Stimulated activated CD8-positive, alpha-beta memory T cell treated with anti-CD3 and anti-CD28 coated beads, Interleukin-2, amount 100 ng/mL, for 48 hours (primary cell): ENCODE measurements around the gene PIM3.
"Not testable (repeated sequence)": the region's sequence is repeated elsewhere in the genome, so short reads cannot be mapped to it uniquely, and the experiment has no call there.

ENCODE experiments used
- DNase-seq, 2 donors: peaks; one replicate each; pipeline ENCODE4 v3.0.0-alpha.2; 2020; ENCODE audit warnings: low read depth in 2 of 2

PIM3 gene

DNA sequence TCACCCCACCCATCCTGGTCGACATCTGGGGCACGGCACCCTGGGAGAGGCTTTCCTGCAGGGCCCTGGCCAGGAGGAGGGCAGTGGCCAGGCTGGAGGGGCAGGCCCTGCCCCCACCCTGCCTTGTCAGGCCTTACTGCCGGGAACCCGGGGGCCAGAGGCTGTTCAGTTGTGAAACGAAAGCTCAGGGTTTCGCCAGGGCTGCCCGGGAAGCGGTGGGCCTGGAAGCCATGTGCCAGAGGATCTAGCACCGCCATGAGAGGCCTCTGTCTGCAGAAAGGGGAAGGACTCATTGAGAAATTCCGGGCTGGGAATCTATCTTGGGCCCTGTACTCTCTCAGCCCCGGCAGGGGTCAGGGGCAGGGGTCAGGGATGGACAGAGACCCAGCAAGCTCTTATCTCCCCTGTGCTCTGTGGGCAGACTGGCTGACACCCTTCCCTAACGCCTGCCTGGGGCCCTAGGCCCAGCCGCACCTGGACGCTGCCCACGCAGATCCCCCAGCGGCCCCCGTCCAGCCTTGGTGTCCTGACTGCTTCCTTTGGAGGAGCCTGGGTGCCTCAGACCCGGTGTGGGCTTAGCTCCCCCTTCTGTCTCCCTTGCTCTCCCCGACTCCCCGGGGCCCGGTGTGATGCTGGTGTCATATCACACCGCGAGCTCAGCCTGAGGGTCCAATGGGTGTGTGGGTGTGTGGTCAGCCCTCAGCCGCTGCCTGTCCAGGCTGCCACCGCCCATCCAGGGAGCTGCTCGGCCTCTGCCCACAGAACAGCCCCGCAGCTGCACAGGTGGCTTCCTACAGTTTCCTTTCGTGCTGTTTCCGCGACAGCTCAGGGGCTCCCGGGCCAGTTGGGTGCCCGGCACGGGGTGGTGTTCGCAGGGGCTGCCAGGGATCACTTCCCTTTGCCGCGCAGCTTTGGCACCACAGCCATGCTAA lies 6.5 kb downstream of the PIM3 start:
- no peak for DNase-seq

GRCh38 chr22:49967706-49968208 lies 7.2 kb downstream of the PIM3 start:
- DNase-seq, result no peak

DNA sequence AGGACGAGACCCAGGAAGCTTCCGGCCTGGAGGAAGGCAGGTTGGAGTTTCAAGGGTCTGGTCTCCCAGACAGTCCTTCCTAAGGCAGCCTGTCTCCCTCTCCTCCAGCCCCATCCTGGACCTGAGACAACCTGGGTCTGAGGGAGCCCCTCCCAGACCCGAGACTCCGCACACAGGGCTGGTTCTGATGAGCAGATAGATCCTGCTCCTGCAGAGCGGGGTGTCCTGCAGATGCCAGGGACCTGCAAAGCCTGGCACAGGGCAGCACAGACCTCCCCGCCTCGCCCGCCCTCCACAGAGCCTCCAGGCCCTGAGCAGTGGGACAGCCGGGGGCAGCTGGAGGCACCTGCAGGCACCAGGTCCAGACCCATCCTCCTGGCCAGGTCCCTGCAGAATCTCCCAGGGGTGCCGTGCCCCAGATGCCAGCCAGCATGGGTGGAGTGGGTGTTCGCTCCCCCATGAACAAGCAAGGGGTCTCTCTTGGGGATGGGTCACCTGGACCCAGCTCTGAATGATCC lies 7.8 kb downstream of the PIM3 start:
- no peak for DNase-seq

- no peak for DNase-seq
These were observed 8.5 kb downstream of the PIM3 start for GRCh38 chr22:49968831-49969661.

DNA sequence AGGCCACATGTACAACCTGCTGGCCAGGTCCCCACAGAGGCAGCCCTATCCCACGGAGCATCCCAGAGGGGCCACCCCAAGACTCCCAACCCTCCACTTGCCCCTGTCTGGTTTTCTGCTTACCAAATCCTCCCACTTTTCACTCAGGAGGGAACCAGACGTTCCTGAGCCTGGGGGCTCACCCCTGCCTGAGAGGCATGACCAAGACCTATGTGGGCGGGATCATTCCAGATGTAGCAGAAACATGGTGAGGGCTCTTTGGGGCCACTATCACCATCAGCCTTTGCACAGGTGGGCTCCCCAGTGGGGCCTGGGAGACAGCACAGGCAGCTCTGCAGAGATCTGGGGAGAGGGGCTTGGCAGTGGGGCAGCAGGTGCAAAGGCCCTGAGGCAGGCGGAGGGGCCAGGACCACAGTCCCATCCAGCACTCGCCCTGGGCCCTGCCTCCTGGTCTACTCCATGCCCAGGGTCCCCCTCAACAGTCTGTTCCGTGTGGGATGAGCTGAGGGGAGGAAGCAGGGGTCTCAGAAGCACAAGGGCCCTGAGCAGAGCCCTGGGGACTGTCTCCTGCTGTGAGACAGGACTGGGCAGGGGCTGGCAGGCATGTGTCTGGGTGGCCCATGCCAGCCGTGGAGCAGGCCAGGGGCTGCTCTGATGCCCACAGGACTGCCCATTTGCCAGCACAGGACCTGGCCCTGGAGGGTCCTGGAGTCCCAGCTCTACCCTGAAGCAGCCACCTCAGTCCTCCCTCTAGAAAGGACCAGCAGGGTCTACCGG lies 9.4 kb downstream of the PIM3 start:
- no peak for DNase-seq

- peak; percentile 94 to 95 for DNase-seq
These were observed 10.1 kb downstream of the PIM3 start for GRCh38 chr22:49970528-49971231.

DNA sequence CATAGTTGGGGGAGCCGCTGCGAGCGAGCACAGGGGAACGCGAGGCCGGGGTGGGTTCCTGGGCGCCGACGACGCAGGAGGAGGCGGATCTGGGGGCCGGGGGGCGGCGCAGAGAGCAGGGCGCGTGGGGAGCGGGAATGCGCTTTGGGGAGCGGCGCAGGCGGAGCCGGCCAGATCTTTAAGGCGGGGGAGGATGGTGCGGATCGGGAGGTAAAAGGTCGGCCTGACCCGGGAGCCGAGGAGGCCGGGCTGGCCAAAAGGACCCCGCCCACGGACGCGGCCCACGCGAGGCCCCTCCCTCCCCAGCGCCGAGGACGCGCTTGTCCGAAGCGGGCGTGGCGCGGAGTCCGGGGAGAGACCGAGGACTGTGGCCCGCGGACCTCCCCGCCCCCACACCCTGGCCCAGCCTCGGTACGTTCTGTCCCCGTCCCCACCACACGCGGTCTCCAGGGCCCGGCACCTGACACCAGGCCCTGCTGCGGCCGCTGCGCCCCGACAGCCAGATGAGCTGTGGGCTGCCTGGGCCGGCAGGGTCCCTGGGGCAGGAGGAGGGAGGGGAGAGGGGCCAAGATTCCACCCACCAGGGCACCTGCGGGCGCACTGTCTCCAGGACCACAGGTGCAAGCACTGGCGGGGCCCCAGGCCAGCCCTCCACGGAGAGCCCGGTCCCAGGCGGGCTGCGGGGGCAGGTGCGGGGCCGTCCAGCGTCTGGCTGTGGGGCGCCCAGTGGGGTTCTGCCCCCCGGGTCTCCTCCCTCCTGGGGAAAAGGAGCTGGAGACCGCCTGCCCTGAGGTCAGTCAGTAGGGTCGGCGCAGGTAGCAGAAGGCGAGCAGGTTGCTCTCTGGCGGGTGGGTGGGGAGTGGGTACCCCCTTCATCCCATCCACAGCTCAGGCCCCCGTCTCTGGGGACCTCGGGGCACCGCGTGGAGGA lies 10.9 kb downstream of the PIM3 start:
- DNase-seq, result peak; percentile 72 to 78

DNA sequence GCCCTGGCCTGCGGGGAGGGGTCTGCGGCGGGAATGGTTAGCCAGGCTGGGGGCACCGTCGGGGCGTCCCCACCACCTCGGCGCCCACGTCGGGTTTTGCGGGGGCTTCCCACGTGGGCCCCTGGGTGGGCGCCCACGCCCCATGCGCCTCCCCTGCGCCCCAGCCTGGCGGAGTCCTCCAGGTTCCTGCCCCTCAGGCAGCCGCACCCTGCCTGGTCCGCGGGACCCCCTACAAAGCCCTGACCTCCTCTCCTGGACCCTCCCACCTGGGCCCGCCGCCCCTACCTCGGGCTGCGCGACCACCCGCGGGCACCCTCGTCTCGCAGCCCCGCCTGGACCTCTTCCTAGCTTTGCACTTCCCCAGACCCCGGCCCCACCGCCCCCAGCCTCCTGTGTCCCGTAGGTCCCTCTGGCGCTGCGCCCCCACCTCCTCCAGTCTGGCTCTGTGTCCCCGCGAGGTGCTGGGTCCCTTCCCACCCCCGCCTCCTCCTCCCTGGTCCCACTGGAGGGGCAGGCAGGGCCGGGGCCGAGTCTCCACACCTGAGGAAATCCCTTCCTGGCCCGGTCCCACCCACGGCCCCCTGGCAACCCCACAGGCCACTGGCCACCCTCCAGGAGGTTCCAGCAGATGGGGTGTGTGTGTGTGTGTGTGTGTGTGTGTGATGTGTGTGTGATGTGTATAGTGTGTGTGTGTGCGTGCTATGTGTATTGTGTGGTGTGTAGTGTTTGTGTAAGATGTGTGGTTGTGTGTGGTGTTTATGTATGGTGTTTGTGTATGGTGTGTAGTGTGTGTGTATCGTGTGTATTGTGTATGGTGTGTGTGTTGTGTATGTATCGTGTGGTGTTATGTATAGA lies 11.8 kb downstream of the PIM3 start:
- DNase-seq, result no peak

GRCh38 chr22:49973018-49973961 lies 12.7 kb downstream of the PIM3 start:
- no peak for DNase-seq

GRCh38 chr22:49975543-49976389 lies 15.2 kb downstream of the PIM3 start:
- DNase-seq, result peak; percentile 54 to 57

DNA sequence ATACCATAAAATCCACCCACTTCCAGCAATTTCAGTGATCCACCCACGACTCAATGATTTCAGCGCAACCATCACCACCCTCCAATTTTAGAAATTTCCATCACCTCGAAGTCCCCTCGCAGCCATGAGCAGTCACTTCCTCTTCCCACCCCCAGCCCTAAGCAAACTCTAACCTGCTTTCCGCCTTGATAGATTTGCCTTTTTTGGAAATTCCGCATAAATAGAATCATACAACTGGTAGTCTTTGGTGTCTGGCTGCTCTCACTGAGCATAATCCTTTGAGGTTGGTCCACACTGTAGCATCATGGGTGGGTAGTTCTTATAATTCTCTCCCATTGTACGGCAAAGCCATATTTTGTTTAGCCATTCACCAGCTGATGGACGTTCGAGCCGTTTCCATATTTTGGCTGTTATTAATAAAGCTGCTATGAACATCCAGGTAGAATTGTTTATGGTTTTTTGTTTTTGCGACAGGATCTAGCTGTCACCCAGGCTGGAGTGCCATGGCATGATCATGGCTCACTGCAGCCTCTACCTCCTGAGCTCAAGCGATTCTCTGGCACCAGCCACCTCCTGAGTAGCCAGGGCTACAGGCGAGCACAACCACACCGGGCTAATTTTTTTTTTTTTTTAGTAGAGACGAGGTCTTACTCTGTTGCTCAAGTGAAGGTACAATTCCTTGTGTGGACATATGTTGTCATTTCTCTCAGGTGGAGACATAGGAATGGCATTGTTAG lies 16.0 kb downstream of the PIM3 start:
- DNase-seq, result no peak

GRCh38 chr22:49977578-49977977 lies 17.0 kb downstream of the PIM3 start:
- no peak for DNase-seq

GRCh38 chr22:49979587-49980264 lies 19.2 kb downstream of the PIM3 start:
- DNase-seq, result no peak

- DNase-seq, result not testable (repeated sequence)
These were observed 21.2 kb downstream of the PIM3 start for GRCh38 chr22:49981799-49982198.
